GM18517 (cell line): Measurements from ENCODE around the gene RBM17.
A peak's percentile ranks its signal among the peaks of the same experiment; 100 is the strongest.
"Not testable (repeated sequence)": the region's sequence is repeated elsewhere in the genome, so short reads cannot be mapped to it uniquely, and the experiment has no call there.

Source experiments
- ATAC-seq: cut with Tn5 transposase; IDR thresholded peaks from one replicate; pipeline ENCODE4 v1.9.1; 2021; ENCODE audit warnings: mild to moderate bottlenecking, moderate library complexity; ENCODE audit not compliant: unreplicated experiment

RBM17 gene

GRCh38 chr10:6055929-6056328, 32.9 kb upstream of the RBM17 start:
- ATAC-seq, result no peak

GRCh38 chr10:6056411-6057135, 32.3 kb upstream of the RBM17 start:
- no peak for ATAC-seq

- no peak for ATAC-seq
Measured at GRCh38 chr10:6058682-6059475, 30.0 kb upstream of the RBM17 start.

GRCh38 chr10:6059506-6059905, 29.3 kb upstream of the RBM17 start:
- no peak for ATAC-seq

GRCh38 chr10:6061056-6061455, 27.8 kb upstream of the RBM17 start:
- no peak for ATAC-seq

- no peak for ATAC-seq
Measured at GRCh38 chr10:6062101-6062771, 26.6 kb upstream of the RBM17 start, which contains the start of gene IL2RA. Gene IL2RA, minus strand, starts transcription at chr10:6062367. Its CDS starts 216 bp downstream, at chr10:6062151.

- ATAC-seq, result no peak
Measured at GRCh38 chr10:6064119-6064518, 24.7 kb upstream of the RBM17 start.

GRCh38 chr10:6064726-6065125, 24.1 kb upstream of the RBM17 start:
- not testable (repeated sequence) for ATAC-seq

GRCh38 chr10:6065406-6065805, 23.4 kb upstream of the RBM17 start:
- no peak for ATAC-seq

GRCh38 chr10:6065835-6066234, 23.0 kb upstream of the RBM17 start:
- ATAC-seq, result no peak

- ATAC-seq, result no peak
Measured at GRCh38 chr10:6067457-6067856, 21.4 kb upstream of the RBM17 start.

- ATAC-seq, result no peak
Measured at GRCh38 chr10:6068006-6068405, 20.8 kb upstream of the RBM17 start.

GRCh38 chr10:6068422-6068821, 20.4 kb upstream of the RBM17 start:
- no peak for ATAC-seq

GRCh38 chr10:6069081-6069931, 19.5 kb upstream of the RBM17 start:
- no peak for ATAC-seq

GRCh38 chr10:6070660-6071059, 18.2 kb upstream of the RBM17 start:
- no peak for ATAC-seq

- no peak for ATAC-seq
Measured at GRCh38 chr10:6071181-6072175, 17.4 kb upstream of the RBM17 start.

- peak; percentile 64 for ATAC-seq
Measured at GRCh38 chr10:6072215-6072934, 16.5 kb upstream of the RBM17 start.

- no peak for ATAC-seq
Measured at GRCh38 chr10:6074489-6075301, 14.1 kb upstream of the RBM17 start.
